ENCODE data around the gene XAGE1B. TPM values are rescaled to one million over a fixed set of nuclear protein-coding genes. Genes with fewer than 3 reads are reported as not detected.
"Not testable (repeated sequence)": the region's sequence is repeated elsewhere in the genome, so short reads cannot be mapped to it uniquely, and the experiment has no call there.

Gene XAGE1B
- total RNA-seq, 1 donor from 2014 or later: not detected

DNA sequence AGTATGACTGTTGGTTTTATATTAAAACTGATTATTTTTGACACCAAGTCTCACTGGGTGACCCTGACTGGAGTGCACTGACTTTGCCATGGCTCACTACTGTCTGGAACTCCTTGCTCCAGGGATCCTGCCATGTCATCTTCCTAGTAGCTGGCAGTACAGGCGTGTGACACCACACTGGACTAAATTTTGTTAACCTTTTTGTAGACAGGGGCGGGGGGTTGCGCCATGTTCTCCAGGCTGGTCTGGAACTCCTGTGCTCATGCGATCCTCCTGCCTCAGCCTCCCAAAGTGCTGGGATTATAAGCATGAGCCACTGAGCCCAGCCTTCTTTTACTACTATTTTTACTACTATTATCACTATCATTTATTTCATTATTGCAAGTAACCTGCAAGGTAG is 12.3 kb downstream of the XAGE1B start:
- Histone ChIP-seq H3K4me1 (no peaks in the 10 kb centered on the region), H3K27me3 (no peaks in the 10 kb centered on the region), H3K9me3 (ENCODE audit: low read depth) (no peaks in the 10 kb centered on the region)

DNA sequence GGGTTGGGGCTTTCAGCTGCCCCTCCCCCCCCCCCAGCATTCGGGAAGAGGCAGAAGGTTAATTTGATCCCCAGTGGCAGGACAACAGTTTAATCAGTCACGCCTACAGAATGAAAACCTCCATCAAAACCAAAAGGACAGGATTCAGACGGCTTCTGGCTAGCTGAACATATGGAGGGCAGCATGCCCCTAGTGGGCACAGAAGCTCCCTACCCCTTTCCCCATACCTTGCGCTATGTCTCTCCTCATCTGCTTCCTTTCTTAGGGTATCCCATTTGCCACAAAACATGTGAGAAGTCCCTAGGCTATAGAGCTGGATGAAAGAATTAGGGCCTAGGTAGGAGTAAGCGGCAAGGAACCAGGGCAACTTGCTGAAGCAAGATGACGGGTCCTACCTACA is 15.5 kb downstream of the XAGE1B start:
- not testable (repeated sequence) for H4K20me1 ChIP-seq (ENCODE audit: low read depth); H3K4me1 Mint-ChIP-seq; H3K9me3 ChIP-seq (ENCODE audit: low read depth); H3K9ac ChIP-seq; H3K4me2 ChIP-seq; H3K36me3 ChIP-seq; H3F3A ChIP-seq (ENCODE audit: low read depth); H3K4me1 ChIP-seq; H3K9me3 Mint-ChIP-seq; H2AFZ ChIP-seq (replicated peaks); H3K4me3 ChIP-seq; H3K27ac ChIP-seq; H3K27me3 ChIP-seq; H3K27ac Mint-ChIP-seq; H3K79me2 ChIP-seq (ENCODE audit: low read depth); H3K27me3 Mint-ChIP-seq (ENCODE audit: insufficient read depth, low read depth); DNase-seq (ENCODE audit: low spot score); H3K36me3 Mint-ChIP-seq; H3K4me3 Mint-ChIP-seq

More for the DNA sequence above, 12.3 kb downstream of the XAGE1B start:
- Mint-ChIP-seq H3K27me3 (ENCODE audit: insufficient read depth, low read depth) (peaks cover 2% of the 10 kb centered on the region), H3K4me3 (no peak overlapping the region), H3K4me1 (no peaks in the 10 kb centered on the region), H3K36me3 (no peaks in the 10 kb centered on the region), H3K27ac (no peak overlapping the region), H3K9me3 (peaks cover 3% of the 10 kb centered on the region)
- H3K9ac ChIP-seq: no peak overlapping the region
- H2AFZ ChIP-seq (replicated peaks): no peak overlapping the region
- no peak for DNase-seq (ENCODE audit: low spot score)
- TF ChIP-seq, protein P1, sequence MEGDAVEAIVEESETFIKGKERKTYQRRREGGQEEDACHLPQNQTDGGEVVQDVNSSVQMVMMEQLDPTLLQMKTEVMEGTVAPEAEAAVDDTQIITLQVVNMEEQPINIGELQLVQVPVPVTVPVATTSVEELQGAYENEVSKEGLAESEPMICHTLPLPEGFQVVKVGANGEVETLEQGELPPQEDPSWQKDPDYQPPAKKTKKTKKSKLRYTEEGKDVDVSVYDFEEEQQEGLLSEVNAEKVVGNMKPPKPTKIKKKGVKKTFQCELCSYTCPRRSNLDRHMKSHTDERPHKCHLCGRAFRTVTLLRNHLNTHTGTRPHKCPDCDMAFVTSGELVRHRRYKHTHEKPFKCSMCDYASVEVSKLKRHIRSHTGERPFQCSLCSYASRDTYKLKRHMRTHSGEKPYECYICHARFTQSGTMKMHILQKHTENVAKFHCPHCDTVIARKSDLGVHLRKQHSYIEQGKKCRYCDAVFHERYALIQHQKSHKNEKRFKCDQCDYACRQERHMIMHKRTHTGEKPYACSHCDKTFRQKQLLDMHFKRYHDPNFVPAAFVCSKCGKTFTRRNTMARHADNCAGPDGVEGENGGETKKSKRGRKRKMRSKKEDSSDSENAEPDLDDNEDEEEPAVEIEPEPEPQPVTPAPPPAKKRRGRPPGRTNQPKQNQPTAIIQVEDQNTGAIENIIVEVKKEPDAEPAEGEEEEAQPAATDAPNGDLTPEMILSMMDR (IDR thresholded peaks at IDR 0.05): no peak
- no peak for TF ChIP-seq EZH2 (IDR thresholded peaks at IDR 0.05)
- no peak for TF ChIP-seq EZH2phosphoT487 (IDR thresholded peaks at IDR 0.05)
- H3K36me3 ChIP-seq: no peaks in the 10 kb centered on the region
- H3K27ac ChIP-seq: no peak overlapping the region
- no peaks in the 10 kb centered on the region for H4K20me1 ChIP-seq (ENCODE audit: low read depth)
- no peak overlapping the region for H3K4me3 ChIP-seq
- H3F3A ChIP-seq (ENCODE audit: low read depth): no peaks in the 10 kb centered on the region
- H3K79me2 ChIP-seq (ENCODE audit: low read depth): no peaks in the 10 kb centered on the region
- H3K4me2 ChIP-seq: no peak overlapping the region

DNA sequence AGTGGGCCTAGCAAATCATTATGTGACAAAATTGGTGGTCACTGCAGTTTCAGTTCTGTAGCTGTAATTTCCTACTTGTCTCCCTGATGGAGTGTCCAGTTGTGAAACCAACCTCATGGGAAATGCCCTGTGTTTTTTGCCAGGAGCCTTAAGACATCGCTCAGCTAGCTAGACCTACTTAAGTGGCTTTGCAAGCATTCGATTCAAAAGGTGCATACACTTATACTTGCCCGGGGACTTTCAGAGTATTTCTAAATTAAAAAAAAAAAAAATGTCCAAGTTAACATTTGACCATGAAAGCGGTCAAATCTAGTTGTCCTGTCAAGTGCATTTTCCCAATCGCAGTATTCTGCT is 20.5 kb downstream of the XAGE1B start:
- not testable (repeated sequence) for H3K36me3 Mint-ChIP-seq; H3K36me3 ChIP-seq; H3F3A ChIP-seq (ENCODE audit: low read depth); H3K27ac ChIP-seq; H3K9me3 Mint-ChIP-seq; H3K79me2 ChIP-seq (ENCODE audit: low read depth); H3K4me3 Mint-ChIP-seq; H3K4me2 ChIP-seq; H3K9me3 ChIP-seq (ENCODE audit: low read depth); H3K9ac ChIP-seq; DNase-seq (ENCODE audit: low spot score); H3K27me3 ChIP-seq; H3K4me1 ChIP-seq; H2AFZ ChIP-seq (replicated peaks); H3K27me3 Mint-ChIP-seq (ENCODE audit: insufficient read depth, low read depth); H3K27ac Mint-ChIP-seq; H3K4me1 Mint-ChIP-seq; H3K4me3 ChIP-seq; H4K20me1 ChIP-seq (ENCODE audit: low read depth)

DNA sequence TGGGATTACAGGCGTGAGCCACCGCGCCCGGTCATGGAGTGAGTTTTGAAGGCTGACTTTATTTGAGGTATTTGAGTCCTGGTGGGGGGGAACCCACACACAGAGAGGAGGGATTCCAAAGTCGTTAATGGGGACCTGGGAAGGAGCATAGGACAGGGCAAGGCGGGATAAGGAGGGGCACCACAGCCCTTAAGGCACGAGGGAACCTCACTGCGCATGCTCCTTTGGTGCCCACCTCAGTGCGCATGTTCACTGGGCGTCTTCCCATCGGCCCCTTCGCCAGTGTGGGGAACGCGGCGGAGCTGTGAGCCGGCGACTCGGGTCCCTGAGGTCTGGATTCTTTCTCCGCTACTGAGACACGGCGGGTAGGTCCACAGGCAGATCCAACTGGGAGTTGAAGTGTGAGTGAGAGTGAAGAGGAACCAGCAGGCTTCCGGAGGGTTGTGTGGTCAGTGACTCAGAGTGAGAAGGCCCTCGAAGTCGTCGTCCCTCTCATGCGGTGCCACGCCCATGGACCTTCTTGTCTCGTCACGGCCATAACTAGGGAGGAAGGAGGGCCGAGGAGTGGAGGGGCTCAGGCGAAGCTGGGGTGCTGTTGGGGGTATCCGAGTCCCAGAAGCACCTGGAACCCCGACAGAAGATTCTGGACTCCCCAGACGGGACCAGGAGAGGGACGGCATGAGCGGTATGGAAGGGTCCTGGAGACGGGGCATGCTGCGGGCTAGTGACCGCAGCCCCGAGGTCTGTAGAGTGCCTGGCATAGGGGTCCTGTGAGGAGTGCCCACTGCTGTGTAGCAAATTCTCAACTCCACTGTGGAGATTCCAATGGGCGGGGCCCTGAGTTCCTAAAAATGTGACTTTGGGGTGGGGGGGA is 21.1 kb downstream of the XAGE1B start, which contains the start of gene XAGE1A:
TSS of gene XAGE1A (plus strand) at position 264 of the 874 bp plus-strand sequence. CDS start 1,554 bp downstream, outside the sequence.
- not testable (repeated sequence) for H3K27me3 ChIP-seq; H3K4me3 Mint-ChIP-seq; H3K27ac Mint-ChIP-seq; H3K4me3 ChIP-seq; H3F3A ChIP-seq (ENCODE audit: low read depth); H4K20me1 ChIP-seq (ENCODE audit: low read depth); H3K27me3 Mint-ChIP-seq (ENCODE audit: insufficient read depth, low read depth); DNase-seq (ENCODE audit: low spot score); H3K4me2 ChIP-seq; H3K4me1 ChIP-seq; H3K36me3 ChIP-seq; H3K9me3 ChIP-seq (ENCODE audit: low read depth); H3K36me3 Mint-ChIP-seq; H2AFZ ChIP-seq (replicated peaks); H3K27ac ChIP-seq; H3K4me1 Mint-ChIP-seq; H3K79me2 ChIP-seq (ENCODE audit: low read depth); H3K9me3 Mint-ChIP-seq; H3K9ac ChIP-seq

DNA sequence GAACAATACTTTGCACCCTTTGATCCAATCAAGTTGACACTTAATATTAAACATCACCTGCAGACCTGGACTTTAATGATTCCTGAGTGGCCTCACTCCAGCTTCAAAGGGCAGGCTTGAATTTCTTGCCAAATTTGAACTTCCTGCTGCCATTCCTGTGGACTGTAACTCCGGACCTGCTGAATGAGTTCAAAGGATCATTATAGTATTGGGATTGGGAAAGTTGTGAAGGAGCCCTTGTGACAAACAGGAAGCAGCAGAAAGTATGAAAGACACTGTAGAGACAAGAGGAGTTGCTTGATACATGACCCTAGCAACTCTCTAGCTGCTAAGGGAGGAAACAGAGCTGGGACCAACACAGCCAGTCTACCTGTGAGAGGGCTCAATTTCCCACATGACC is 45.6 kb downstream of the XAGE1B start:
- not testable (repeated sequence) for H3K27me3 ChIP-seq; H3K9ac ChIP-seq; H3K4me1 ChIP-seq; H3K79me2 ChIP-seq (ENCODE audit: low read depth); H3K36me3 Mint-ChIP-seq; H3K27ac ChIP-seq; DNase-seq (ENCODE audit: low spot score); H3K4me1 Mint-ChIP-seq; H3K27ac Mint-ChIP-seq; H3K4me3 Mint-ChIP-seq; H3K4me3 ChIP-seq; H3K4me2 ChIP-seq; H3K36me3 ChIP-seq; H4K20me1 ChIP-seq (ENCODE audit: low read depth); H3K9me3 Mint-ChIP-seq; H3K9me3 ChIP-seq (ENCODE audit: low read depth); H3F3A ChIP-seq (ENCODE audit: low read depth); H2AFZ ChIP-seq (replicated peaks); H3K27me3 Mint-ChIP-seq (ENCODE audit: insufficient read depth, low read depth)

Small RNA genes lying within 50 kb of the gene (small RNA-seq; reads per million reads assigned to genes)
- not detected for gene BX510359.8
- not detected for gene RBM22P7

Other genes with a start within 250 kb of the XAGE1B start
- gene XAGE2, start 148.0 kb downstream of the XAGE1B start, total RNA-seq (ENCODE audit: low replicate concordance): not detected in 2 replicates
- not detected in 2 replicates for gene XAGE1A, start 21.3 kb downstream of the XAGE1B start, total RNA-seq (ENCODE audit: low replicate concordance)
- not detected in 2 replicates for gene SSX7, start 137.8 kb upstream of the XAGE1B start, total RNA-seq (ENCODE audit: low replicate concordance)
- not detected in 2 replicates for gene SSX2, start 190.1 kb upstream of the XAGE1B start, total RNA-seq (ENCODE audit: low replicate concordance)
- gene SSX2B, start 234.2 kb upstream of the XAGE1B start, total RNA-seq (ENCODE audit: low replicate concordance): not detected in 2 replicates